K562 (cell line): ENCODE results near the gene NUP62. TPM values are rescaled to one million over a fixed set of nuclear protein-coding genes. Genes with fewer than 3 reads are reported as not detected.

Source experiments
- CBX3 ChIP-seq, 2 experiments: IDR thresholded peaks; 1 replicate in 1 of 2; 2 replicates in 1 of 2; pipeline ENCODE4 v1.6.1; 2012; ENCODE audit warnings: inconsistent platforms in 2 of 2, low read length in 2 of 2, borderline replicate concordance in 1 of 2, control low read depth in 1 of 2
- KDM5B ChIP-seq: fragments of 200-600 bp; sonication (generic); IDR thresholded peaks from 2 replicates; pipeline ENCODE4 v1.6.1; 2012; ENCODE audit warnings: low read depth, mild to moderate bottlenecking, moderate library complexity, low read length, control low read depth, inconsistent platforms; ENCODE audit not compliant: insufficient replicate concordance
- PHF20 ChIP-seq: fragments of 450-650 bp; IDR thresholded peaks from 2 replicates; pipeline ENCODE4 v1.6.1; 2018; ENCODE audit not compliant: partially characterized antibody
- POLR2AphosphoS2 ChIP-seq: IDR thresholded peaks from 2 replicates; pipeline ENCODE4 v1.6.1; 2012; ENCODE audit warnings: low read length, improper control_type of control experiment
- POU5F1 ChIP-seq: fragments of 150-350 bp; IDR thresholded peaks from 2 replicates; pipeline ENCODE4 v1.6.1; 2014; ENCODE audit warnings: borderline replicate concordance, low read length, low read depth, mild to moderate bottlenecking; ENCODE audit not compliant: partially characterized antibody
- RBM17 ChIP-seq: fragments of 200-400 bp; formaldehyde crosslinking; IDR thresholded peaks from 2 replicates; pipeline ENCODE4 v1.6.1; 2017; ENCODE audit warnings: low read depth, mild to moderate bottlenecking, low read length, borderline replicate concordance
- RUNX1 ChIP-seq: sonication (generic); IDR thresholded peaks from 2 replicates; pipeline ENCODE4 v1.6.1; 2016; ENCODE audit warnings: antibody characterized with exemption, low read depth
- SAFB ChIP-seq: fragments of 200-400 bp; formaldehyde crosslinking; IDR thresholded peaks from 2 replicates; pipeline ENCODE4 v1.6.1; 2017; ENCODE audit warnings: low read depth, low read length, borderline replicate concordance
- SREBF2 ChIP-seq: sonication (generic); formaldehyde crosslinking; IDR thresholded peaks from 2 replicates; pipeline ENCODE4 v1.4.0; 2020; ENCODE audit warnings: mild to moderate bottlenecking, missing genetic modification reagents
- ZNF232 ChIP-seq: sonication (generic); formaldehyde crosslinking; IDR thresholded peaks from 2 replicates; pipeline ENCODE4 v1.8.0; 2022; ENCODE audit warnings: mild to moderate bottlenecking, missing genetic modification reagents
- ZNF41 ChIP-seq: fragments of 250-450 bp; sonication (Bioruptor Pico); conservative IDR thresholded peaks from 2 replicates; pipeline ENCODE4 v1.4.0; 2020; ENCODE audit warnings: mild to moderate bottlenecking
- ZNF644 ChIP-seq: fragments of 200-800 bp; sonication (Bioruptor generic); IDR thresholded peaks from 2 replicates; pipeline ENCODE4 v1.6.1; 2016; ENCODE audit warnings: low read depth, missing genetic modification characterization, missing compliant biosample characterization
- polyA plus RNA-seq, 8 experiments: library from polyadenylated mRNA; depleted of rRNA in 4 of 8; stranded (reverse) in 5 of 8; unstranded in 3 of 8; fragments of >200 nt; fragmentation: Nextera tagmentation in 2 of 8; fragmentation: Illumina TruSeq in 1 of 8; extraction: Ambion mirVana in 2 of 8; extraction: Trizol in 1 of 8; gene quantifications; 2 replicates each; pipeline versions ENCODE4 v1.2.1 to v1.2.3, GENCODE V29; 2011 to 2014; ENCODE audit warnings: inconsistent platforms in 1 of 8, missing spikeins in 1 of 8
- total RNA-seq, 7 experiments: library from RNA; depleted of rRNA in 6 of 7; stranded (reverse); fragments of >200 nt in 6 of 7; fragmentation: Illumina TruSeq in 2 of 7; extraction: Trizol in 2 of 7; gene quantifications; 2 replicates each; pipeline versions ENCODE4 v1.2.1 to v1.2.3, GENCODE V29; 2011 to 2021; ENCODE audit warnings: low replicate concordance in 1 of 7
- TF ChIP-seq, protein P1 (sequence below): fragments of 250-450 bp; sonication (Bioruptor Pico); IDR thresholded peaks from 2 replicates; pipeline ENCODE4 v1.8.0; 2022; ENCODE audit warnings: inconsistent platforms, mild to moderate bottlenecking, moderate library complexity, borderline replicate concordance
- TF ChIP-seq, protein P2 (sequence below): fragments of 450-650 bp; IDR thresholded peaks from 2 replicates; pipeline ENCODE4 v1.6.1; 2017; ENCODE audit warnings: antibody characterized with exemption
- TF ChIP-seq, protein P3 (sequence below): sonication (generic); formaldehyde crosslinking; IDR thresholded peaks from 2 replicates; pipeline ENCODE4 v1.8.0; 2022; ENCODE audit warnings: missing genetic modification reagents, mild to moderate bottlenecking, moderate library complexity, borderline replicate concordance
- TF ChIP-seq, protein P4 (sequence below): fragments of 450-650 bp; IDR thresholded peaks from 2 replicates; pipeline ENCODE4 v1.6.1; 2018; ENCODE audit warnings: mild to moderate bottlenecking, low read depth; ENCODE audit not compliant: partially characterized antibody
- TF ChIP-seq, protein P5 (sequence below): fragments of 450-650 bp; IDR thresholded peaks from 2 replicates; pipeline ENCODE4 v1.6.1; 2018; ENCODE audit not compliant: partially characterized antibody

Gene NUP62
- total and polyA plus RNA-seq, 9 of the 15 experiments (the other 6 are each of a cell fraction or from before 2014, with no cell fraction given) = 16.9 to 109 (median 66.0) TPM

DNA sequence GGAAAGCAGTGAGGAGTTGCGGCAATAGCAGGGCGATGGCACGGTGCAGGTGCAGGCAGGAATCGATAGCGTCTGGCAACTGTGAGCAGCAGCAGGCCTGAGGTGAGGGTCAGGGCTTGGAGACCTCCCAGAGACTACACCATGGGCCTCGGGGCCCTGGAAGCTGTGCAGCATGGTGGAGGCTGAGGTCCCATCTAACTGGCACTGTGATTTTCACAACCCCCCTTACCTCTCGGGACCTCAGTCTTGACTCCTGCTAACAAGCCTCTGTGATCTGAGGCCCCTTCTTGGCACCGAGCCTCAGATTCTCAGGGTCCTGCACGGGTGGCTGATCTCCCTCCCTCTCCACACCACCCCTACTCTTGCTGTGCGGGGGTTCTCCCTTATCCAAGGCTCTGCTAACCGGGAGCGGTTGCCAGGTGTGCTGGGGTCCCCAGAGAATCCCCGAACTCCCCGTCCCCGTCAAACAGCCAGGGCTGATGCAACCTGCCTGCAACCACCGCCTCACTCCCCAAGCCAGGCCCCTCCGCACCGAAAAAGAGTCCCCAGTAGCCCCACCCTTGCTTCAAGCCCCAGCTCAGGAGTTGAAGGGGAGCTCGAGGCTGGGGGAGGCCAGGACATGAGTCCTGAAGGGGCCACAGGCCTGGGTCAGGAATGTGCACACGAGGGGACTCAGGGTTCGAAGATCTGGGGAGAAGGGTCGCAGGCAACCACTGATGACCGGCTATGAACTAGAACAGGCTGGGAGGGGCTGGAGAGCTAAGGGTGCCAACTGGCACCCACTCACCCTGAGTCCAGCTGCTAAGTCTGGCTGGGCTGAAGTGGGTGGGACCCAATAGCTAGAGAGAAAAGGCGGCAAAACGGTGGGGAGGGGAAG is 5.1 kb downstream of the NUP62 start (continued):
- TF ChIP-seq, protein P1, sequence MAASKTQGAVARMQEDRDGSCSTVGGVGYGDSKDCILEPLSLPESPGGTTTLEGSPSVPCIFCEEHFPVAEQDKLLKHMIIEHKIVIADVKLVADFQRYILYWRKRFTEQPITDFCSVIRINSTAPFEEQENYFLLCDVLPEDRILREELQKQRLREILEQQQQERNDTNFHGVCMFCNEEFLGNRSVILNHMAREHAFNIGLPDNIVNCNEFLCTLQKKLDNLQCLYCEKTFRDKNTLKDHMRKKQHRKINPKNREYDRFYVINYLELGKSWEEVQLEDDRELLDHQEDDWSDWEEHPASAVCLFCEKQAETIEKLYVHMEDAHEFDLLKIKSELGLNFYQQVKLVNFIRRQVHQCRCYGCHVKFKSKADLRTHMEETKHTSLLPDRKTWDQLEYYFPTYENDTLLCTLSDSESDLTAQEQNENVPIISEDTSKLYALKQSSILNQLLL (CRISPR knock-in tag) = no peak
- TF ChIP-seq POU5F1 (no peak), RBM17 (no peak), SREBF2 (CRISPR knock-in tag) (no peak), ZNF232 (no peak), ZNF644 (tag) (no peak), ZNF41 (CRISPR knock-in tag) (no peak), RUNX1 (no peak), POLR2AphosphoS2 (peak; percentile 60; the same call in 1 of the 2 replicates), CBX3 (IDR thresholded peaks at IDR 0.05; ENCODE audit: borderline replicate concordance in 1 of 2, low read length in 2 of 2) (no peak), SAFB (no peak), PHF20 (no peak), KDM5B (no peak)
- TF ChIP-seq, protein P2, sequence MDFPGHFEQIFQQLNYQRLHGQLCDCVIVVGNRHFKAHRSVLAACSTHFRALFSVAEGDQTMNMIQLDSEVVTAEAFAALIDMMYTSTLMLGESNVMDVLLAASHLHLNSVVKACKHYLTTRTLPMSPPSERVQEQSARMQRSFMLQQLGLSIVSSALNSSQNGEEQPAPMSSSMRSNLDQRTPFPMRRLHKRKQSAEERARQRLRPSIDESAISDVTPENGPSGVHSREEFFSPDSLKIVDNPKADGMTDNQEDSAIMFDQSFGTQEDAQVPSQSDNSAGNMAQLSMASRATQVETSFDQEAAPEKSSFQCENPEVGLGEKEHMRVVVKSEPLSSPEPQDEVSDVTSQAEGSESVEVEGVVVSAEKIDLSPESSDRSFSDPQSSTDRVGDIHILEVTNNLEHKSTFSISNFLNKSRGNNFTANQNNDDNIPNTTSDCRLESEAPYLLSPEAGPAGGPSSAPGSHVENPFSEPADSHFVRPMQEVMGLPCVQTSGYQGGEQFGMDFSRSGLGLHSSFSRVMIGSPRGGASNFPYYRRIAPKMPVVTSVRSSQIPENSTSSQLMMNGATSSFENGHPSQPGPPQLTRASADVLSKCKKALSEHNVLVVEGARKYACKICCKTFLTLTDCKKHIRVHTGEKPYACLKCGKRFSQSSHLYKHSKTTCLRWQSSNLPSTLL = no peak
- TF ChIP-seq, protein P3, sequence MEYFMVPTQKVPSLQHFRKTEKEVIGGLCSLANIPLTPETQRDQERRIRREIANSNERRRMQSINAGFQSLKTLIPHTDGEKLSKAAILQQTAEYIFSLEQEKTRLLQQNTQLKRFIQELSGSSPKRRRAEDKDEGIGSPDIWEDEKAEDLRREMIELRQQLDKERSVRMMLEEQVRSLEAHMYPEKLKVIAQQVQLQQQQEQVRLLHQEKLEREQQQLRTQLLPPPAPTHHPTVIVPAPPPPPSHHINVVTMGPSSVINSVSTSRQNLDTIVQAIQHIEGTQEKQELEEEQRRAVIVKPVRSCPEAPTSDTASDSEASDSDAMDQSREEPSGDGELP (CRISPR knock-in tag) = no peak
- TF ChIP-seq, protein P4, sequence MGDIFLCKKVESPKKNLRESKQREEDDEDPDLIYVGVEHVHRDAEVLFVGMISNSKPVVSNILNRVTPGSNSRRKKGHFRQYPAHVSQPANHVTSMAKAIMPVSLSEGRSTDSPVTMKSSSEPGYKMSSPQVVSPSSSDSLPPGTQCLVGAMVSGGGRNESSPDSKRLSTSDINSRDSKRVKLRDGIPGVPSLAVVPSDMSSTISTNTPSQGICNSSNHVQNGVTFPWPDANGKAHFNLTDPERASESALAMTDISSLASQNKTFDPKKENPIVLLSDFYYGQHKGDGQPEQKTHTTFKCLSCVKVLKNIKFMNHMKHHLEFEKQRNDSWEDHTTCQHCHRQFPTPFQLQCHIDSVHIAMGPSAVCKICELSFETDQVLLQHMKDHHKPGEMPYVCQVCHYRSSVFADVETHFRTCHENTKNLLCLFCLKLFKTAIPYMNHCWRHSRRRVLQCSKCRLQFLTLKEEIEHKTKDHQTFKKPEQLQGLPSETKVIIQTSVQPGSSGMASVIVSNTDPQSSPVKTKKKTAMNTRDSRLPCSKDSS = no peak
- TF ChIP-seq, protein P5, sequence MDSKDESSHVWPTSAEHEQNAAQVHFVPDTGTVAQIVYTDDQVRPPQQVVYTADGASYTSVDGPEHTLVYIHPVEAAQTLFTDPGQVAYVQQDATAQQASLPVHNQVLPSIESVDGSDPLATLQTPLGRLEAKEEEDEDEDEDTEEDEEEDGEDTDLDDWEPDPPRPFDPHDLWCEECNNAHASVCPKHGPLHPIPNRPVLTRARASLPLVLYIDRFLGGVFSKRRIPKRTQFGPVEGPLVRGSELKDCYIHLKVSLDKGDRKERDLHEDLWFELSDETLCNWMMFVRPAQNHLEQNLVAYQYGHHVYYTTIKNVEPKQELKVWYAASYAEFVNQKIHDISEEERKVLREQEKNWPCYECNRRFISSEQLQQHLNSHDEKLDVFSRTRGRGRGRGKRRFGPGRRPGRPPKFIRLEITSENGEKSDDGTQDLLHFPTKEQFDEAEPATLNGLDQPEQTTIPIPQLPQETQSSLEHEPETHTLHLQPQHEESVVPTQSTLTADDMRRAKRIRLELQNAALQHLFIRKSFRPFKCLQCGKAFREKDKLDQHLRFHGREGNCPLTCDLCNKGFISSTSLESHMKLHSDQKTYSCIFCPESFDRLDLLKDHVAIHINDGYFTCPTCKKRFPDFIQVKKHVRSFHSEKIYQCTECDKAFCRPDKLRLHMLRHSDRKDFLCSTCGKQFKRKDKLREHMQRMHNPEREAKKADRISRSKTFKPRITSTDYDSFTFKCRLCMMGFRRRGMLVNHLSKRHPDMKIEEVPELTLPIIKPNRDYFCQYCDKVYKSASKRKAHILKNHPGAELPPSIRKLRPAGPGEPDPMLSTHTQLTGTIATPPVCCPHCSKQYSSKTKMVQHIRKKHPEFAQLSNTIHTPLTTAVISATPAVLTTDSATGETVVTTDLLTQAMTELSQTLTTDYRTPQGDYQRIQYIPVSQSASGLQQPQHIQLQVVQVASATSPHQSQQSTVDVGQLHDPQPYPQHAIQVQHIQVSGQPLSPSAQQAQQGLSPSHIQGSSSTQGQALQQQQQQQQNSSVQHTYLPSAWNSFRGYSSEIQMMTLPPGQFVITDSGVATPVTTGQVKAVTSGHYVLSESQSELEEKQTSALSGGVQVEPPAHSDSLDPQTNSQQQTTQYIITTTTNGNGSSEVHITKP = no peak
